Measurements from ENCODE around the gene SELE. TPM values are rescaled to one million over a fixed set of nuclear protein-coding genes. Genes with fewer than 3 reads are reported as not detected.
"Not testable (repeated sequence)": the region's sequence is repeated elsewhere in the genome, so short reads cannot be mapped to it uniquely, and the experiment has no call there.

SELE gene
- total and polyA plus RNA-seq, 2 of the 8 experiments (the other 6 are each of a cell fraction or from before 2014, with no cell fraction given) = not detected

DNA sequence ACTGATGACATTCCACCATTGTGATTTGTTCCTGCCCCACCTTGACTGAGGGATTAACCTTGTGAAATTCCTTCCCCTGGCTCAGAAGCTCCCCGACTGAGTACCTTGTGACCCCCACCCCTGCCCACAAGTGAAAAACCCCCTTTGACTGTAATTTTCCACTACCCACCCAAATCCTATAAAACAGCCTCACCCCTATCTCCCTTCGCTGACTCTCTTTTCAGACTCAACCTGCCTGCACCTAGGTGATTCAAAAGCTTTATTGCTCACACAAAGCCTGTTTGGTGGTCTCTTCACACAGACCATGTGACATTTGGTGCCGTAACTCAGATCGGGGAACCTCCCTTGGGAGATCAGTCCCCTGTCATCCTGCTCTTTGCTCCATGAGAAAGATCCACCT lies 50.7 kb downstream of the SELE start:
- H2AFZ ChIP-seq (ENCODE audit: low read length); H2BK120ac ChIP-seq (replicated peaks; ENCODE audit: low read depth, low read length); H3K79me1 ChIP-seq (ENCODE audit: low read depth, low read length); H2BK15ac ChIP-seq (ENCODE audit: low read length); H4K91ac ChIP-seq (replicated peaks; ENCODE audit: insufficient read length, low read length); H3K14ac ChIP-seq (ENCODE audit: insufficient read length); H3K4ac ChIP-seq (replicated peaks; ENCODE audit: insufficient read length, low read depth, low read length); H3K9ac ChIP-seq (replicated peaks in 1 of 4; ENCODE audit: extremely low read depth in 1 of 4, low read depth in 3 of 4, low read length in 3 of 4); H3K4me1 ChIP-seq (replicated peaks in 1 of 4; ENCODE audit: control insufficient read depth in 3 of 4, insufficient read depth in 4 of 4, low read length in 3 of 4); H4K20me1 ChIP-seq (replicated peaks in 1 of 2; ENCODE audit: control insufficient read depth in 1 of 2, insufficient read depth in 2 of 2, low read length in 2 of 2); H3K23ac ChIP-seq (ENCODE audit: insufficient read length); H3K4me2 ChIP-seq (ENCODE audit: insufficient read depth in 1 of 2, low read depth in 2 of 2, low read length in 2 of 2); H2AK5ac ChIP-seq (ENCODE audit: low read depth, low read length); H3K36me3 ChIP-seq (ENCODE audit: control insufficient read depth in 2 of 4, insufficient read depth in 4 of 4, low read length in 3 of 4); H3K18ac ChIP-seq (ENCODE audit: extremely low read depth, low read length); H3K9me3 ChIP-seq (ENCODE audit: insufficient read depth in 2 of 2, low read depth in 1 of 2, low read length in 1 of 2); H3K79me2 ChIP-seq (ENCODE audit: control insufficient read depth in 1 of 2, insufficient read depth in 2 of 2, low read length in 2 of 2); POLR2A ChIA-PET (ENCODE audit: partially characterized antibody); FAIRE-seq; H4K8ac ChIP-seq (ENCODE audit: extremely low read depth, insufficient read depth, low read length); H3K4me3 ChIP-seq (ENCODE audit: extremely low read depth in 1 of 4, insufficient read depth in 2 of 4, low read depth in 3 of 4, low read length in 4 of 4); H3K27ac ChIP-seq (ENCODE audit: low read depth, low read length); DNase-seq (ENCODE audit: low read depth in 1 of 2, low spot score in 2 of 2); H2BK12ac ChIP-seq (ENCODE audit: low read depth, low read length); H3K23me2 ChIP-seq (ENCODE audit: low read depth, low read length); H2BK5ac ChIP-seq (ENCODE audit: low read depth, low read length); H3K56ac ChIP-seq (replicated peaks; ENCODE audit: insufficient read length, low read depth, low read length); H4K5ac ChIP-seq (ENCODE audit: insufficient read length, low read depth, low read length); H2BK20ac ChIP-seq (ENCODE audit: low read length): not testable (repeated sequence)
- H3K27me3 ChIP-seq (replicated peaks in 1 of 4; ENCODE audit: control insufficient read depth in 3 of 4, extremely low read depth in 1 of 4, insufficient read depth in 3 of 4, low read length in 3 of 4) = peaks cover 54 to 80% (median 64%) of the 10 kb centered on the region in 4 experiments
- WGBS, 2 experiments (ENCODE audit: extremely low coverage in 1 of 2, insufficient coverage in 1 of 2, insufficient read length in 1 of 2, insufficient replicate concordance in 2 of 2, low coverage in 1 of 2, low lambda C conversion rate in 2 of 2, missing lambda C conversion rate in 1 of 2) = 82% methylated on average over 4 of the region's 4 CpGs; no CpG with 5 or more reads in 1 of the 2 experiments
- CTCF ChIA-PET (ENCODE audit: partially characterized antibody) = interaction anchor here (1.4 kb wide), 1 partner anchor 11 kb away, joined by 4 read pairs; no protein-coding TSS in a partner anchor
